Retinal pigment epithelial cell (primary cell): ENCODE data around the gene RPH3AL.

ENCODE experiments used
- DNase-seq: peaks from one replicate; pipeline ENCODE4 v3.0.0-alpha.2; 2010; ENCODE audit warnings: low read depth
- H3K4me3 ChIP-seq: 2 replicates; pipeline ENCODE4 v1.5.1; 2011; ENCODE audit warnings: mild to moderate bottlenecking, low read length, control low read depth, moderate library complexity
- CTCF ChIP-seq: conservative IDR thresholded peaks from 2 replicates; pipeline ENCODE4 v1.5.1; 2011; ENCODE audit warnings: low read depth, low read length, control low read depth, inconsistent platforms

RPH3AL gene

DNA sequence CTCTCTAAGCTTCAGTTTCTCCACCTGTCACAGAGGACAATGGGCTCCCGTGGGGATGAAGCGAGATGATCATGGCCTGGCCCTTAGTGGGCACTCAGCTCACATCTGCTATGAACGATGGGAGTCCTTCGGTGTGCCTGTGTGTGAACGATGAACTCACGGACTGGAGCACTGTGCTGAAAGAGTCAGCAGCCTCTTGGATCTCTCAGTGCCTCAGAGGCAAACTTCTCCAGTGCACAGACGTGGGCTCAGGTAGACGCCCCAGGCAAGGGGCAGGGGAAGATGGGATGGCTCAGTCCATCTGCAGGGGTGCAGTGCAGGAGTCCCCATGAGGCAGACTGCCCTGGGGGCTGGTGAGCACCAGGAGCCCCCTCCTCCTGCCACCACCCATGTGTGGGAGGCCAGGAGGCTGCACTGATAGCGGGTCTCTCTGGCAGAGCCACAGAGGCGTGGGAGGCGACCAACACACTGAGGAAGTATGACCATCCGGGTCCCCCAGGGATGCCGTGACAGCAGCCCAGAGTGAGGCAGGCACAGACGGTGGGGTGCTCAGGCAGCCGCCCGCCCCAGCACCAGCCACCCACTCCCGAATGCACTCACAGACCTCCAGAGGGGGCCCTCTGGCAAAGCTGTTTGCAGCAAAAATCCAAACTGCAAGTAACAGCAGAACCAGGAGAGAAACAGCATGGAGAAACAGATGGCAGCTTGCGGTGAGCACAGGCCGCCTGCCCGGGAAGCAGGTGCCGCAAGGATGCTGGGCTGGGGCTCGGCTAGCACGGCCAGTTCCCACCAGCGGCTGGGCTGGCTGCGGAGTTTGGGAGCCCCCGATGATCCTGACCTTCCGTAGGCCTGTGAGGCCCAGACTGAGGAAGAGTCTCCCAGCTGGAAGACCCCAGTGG lies 82.7 kb downstream of the RPH3AL start:
- no peak overlapping the region for H3K4me3 ChIP-seq
- no peak for DNase-seq

DNA sequence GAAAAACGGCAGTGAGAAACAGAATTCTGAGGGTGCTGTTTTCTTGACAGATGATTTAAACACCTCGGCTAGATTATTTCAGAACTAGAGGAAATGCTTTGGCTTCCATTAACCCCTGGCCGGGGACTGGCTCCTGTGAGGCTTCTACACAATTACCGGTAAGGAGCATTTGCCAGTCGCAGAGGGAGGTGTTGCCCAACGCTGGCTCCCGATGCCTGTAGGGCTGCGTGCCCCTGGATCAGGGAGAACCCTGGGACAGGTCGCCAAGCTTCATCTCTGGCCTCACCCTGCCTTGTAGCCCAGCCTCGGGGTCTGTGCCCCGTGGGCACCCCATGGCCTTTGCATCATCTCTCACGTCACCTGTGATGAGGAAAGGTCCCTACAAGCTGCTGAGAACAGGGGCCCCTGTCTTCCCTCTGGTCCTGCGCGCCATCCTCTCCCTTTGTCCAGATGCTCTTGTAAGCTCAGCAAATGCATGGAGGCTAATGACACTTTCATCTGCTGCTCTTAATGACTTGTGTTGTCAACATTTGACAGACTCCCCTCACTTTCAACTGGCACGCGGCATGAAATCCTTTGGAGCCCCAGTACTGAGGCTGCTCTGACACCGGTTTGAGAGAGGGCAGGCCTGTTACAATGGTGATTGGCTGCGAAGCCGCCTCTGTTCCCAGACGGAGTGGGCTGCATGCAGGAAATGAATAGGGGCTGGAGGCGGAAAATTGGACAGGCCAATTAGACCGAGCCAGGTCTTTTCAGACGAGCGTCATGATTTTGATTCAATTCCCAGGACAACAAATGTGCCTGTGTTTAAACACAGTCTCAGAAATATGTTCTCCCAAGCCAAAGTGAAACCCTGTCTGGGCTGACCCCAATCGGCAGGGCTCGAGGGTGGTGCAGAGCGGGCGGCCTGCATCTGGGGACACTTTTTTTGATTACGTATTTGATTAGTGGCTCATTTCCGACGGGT lies 85.6 kb downstream of the RPH3AL start:
- H3K4me3 ChIP-seq = no peak overlapping the region
- TF ChIP-seq CTCF = no peak
- DNase-seq = no peak

More for the DNA sequence above, 82.7 kb downstream of the RPH3AL start:
- TF ChIP-seq CTCF = no peak

DNA sequence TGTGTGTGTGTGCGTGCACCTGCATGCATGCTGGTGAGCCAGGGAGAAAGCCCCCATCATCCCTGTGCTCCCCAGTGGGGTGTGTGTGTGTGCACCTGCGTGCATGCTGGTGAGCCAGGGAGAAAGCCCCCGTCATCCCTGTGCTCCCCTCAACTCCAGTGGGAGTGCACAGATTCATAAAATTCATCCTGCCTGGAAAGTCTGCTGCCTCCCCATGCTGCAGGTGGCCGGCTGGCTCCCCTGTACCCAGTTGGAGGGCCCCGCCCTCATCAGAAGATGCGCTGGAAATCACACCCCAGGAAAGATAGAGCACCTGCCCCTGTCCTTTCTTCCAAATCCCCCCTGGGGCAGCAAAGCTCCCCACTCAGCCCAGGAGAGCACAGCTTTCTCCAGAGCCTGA lies 86.4 kb downstream of the RPH3AL start:
- no peak for DNase-seq

GRCh38 chr17:265718-266117 lies 86.9 kb downstream of the RPH3AL start:
- DNase-seq = no peak
- no peak for TF ChIP-seq CTCF
- no peak overlapping the region for H3K4me3 ChIP-seq

More for the DNA sequence above, 86.4 kb downstream of the RPH3AL start:
- no peak for TF ChIP-seq CTCF
- H3K4me3 ChIP-seq = no peak overlapping the region

- DNase-seq = no peak
These were observed 88.8 kb downstream of the RPH3AL start for GRCh38 chr17:263773-264172.

DNA sequence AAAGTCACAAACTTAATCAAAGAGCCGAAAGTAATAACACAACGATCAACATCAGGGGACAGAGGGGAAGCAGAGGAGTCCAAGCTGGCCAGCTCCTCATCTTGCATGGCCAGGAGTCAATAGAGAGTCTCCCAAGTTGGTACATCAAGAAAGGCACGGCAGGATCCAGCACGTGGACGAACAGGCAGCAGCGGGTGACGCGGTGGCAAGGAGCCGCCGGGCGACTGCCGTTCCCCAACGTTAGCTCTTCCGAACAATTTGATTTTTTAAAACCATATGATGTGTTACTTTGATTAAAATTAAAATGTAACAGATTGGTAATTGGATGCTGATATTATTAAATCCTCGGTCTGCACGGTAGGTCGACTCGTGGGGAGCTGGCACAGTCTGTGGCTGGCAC lies 89.3 kb downstream of the RPH3AL start:
- TF ChIP-seq CTCF = no peak
- H3K4me3 ChIP-seq = no peak overlapping the region
- DNase-seq = no peak

More at GRCh38 chr17:263773-264172, 88.8 kb downstream of the RPH3AL start:
- no peak for TF ChIP-seq CTCF
- H3K4me3 ChIP-seq = no peak overlapping the region
